Mesenchymal stem cell (in vitro differentiated cells and primary cell): ENCODE measurements around the gene RFX2.

Experiments used
- DNase-seq: peaks from one replicate; pipeline ENCODE4 v3.0.0-alpha.2; 2013
- H2AFZ ChIP-seq: one replicate; pipeline ENCODE4 v1.6.1; 2013; ENCODE audit warnings: low read depth, mild to moderate bottlenecking, control low read depth, inconsistent platforms, low read length, moderate library complexity
- H2AK5ac ChIP-seq: 2 replicates; pipeline ENCODE4 v1.6.1; 2013; ENCODE audit warnings: low read length, moderate library complexity, mild to moderate bottlenecking, inconsistent platforms; ENCODE audit not compliant: severe bottlenecking
- H2BK120ac ChIP-seq: one replicate; pipeline ENCODE4 v1.6.1; 2013; ENCODE audit warnings: low read depth, mild to moderate bottlenecking, inconsistent platforms, low read length, moderate library complexity
- H2BK12ac ChIP-seq, 2 experiments: one replicate each; pipeline ENCODE4 v1.6.1; 2013; ENCODE audit warnings: inconsistent platforms in 2 of 2, low read length in 2 of 2, mild to moderate bottlenecking in 2 of 2, moderate library complexity in 2 of 2, control low read depth in 1 of 2
- H2BK15ac ChIP-seq: one replicate; pipeline ENCODE4 v1.6.1; 2013; ENCODE audit warnings: mild to moderate bottlenecking, low read depth, inconsistent platforms; ENCODE audit not compliant: poor library complexity, severe bottlenecking
- H2BK5ac ChIP-seq: 2 replicates; pipeline ENCODE4 v1.6.1; 2013; ENCODE audit warnings: low read depth, mild to moderate bottlenecking, low read length, control low read depth, inconsistent platforms; ENCODE audit not compliant: poor library complexity, severe bottlenecking
- H3K14ac ChIP-seq, 2 experiments: one replicate each; pipeline ENCODE4 v1.6.1; 2013; ENCODE audit warnings: inconsistent platforms in 2 of 2, low read length in 2 of 2, control low read depth in 1 of 2, mild to moderate bottlenecking in 1 of 2, moderate library complexity in 1 of 2
- H3K18ac ChIP-seq, 2 experiments: one replicate each; pipeline ENCODE4 v1.6.1; 2013; ENCODE audit warnings: inconsistent platforms in 2 of 2, low read length in 2 of 2, control low read depth in 1 of 2, low read depth in 1 of 2, mild to moderate bottlenecking in 1 of 2
- H3K23ac ChIP-seq, 2 experiments: one replicate each; pipeline ENCODE4 v1.6.1; 2013; ENCODE audit warnings: inconsistent platforms in 2 of 2, low read length in 2 of 2, mild to moderate bottlenecking in 2 of 2, moderate library complexity in 2 of 2, control low read depth in 1 of 2
- H3K27ac ChIP-seq: 2 replicates; pipeline ENCODE4 v1.5.1; 2013; ENCODE audit warnings: mild to moderate bottlenecking, moderate library complexity, low read length, control low read depth, inconsistent platforms; ENCODE audit not compliant: poor library complexity, severe bottlenecking
- H3K27me3 ChIP-seq, 2 experiments: 2 replicates each; pipeline versions ENCODE4 v1.6.1 to v1.7.0; 2013; ENCODE audit warnings: low read length in 2 of 2, mild to moderate bottlenecking in 2 of 2, moderate library complexity in 2 of 2, control low read depth in 1 of 2, inconsistent platforms in 1 of 2; ENCODE audit not compliant: control insufficient read depth in 1 of 2, insufficient read depth in 1 of 2
- H3K36me3 ChIP-seq, 2 experiments: 2 replicates each; pipeline versions ENCODE4 v1.6.1 to v1.7.0; 2013; ENCODE audit warnings: low read length in 2 of 2, control low read depth in 1 of 2, inconsistent platforms in 1 of 2, low read depth in 1 of 2, mild to moderate bottlenecking in 1 of 2; ENCODE audit not compliant: insufficient read depth in 2 of 2, control insufficient read depth in 1 of 2
- H3K4ac ChIP-seq, 2 experiments: one replicate each; pipeline ENCODE4 v1.6.1; 2013; ENCODE audit warnings: inconsistent platforms in 2 of 2, low read length in 2 of 2, mild to moderate bottlenecking in 2 of 2, moderate library complexity in 2 of 2, control low read depth in 1 of 2, low read depth in 1 of 2
- H3K4me1 ChIP-seq: 2 replicates; pipeline ENCODE4 v1.6.1; 2013; ENCODE audit warnings: low read depth, low read length, control low read depth; ENCODE audit not compliant: control insufficient read depth, insufficient read depth
- H3K4me2 ChIP-seq: 2 replicates; pipeline ENCODE4 v1.6.1; 2013; ENCODE audit warnings: low read length, mild to moderate bottlenecking, inconsistent platforms; ENCODE audit not compliant: poor library complexity, severe bottlenecking
- H3K4me3 ChIP-seq, 2 experiments: 2 replicates each; pipeline versions ENCODE4 v1.5.1 to v1.7.0; 2013; ENCODE audit warnings: low read length in 2 of 2, mild to moderate bottlenecking in 2 of 2, control low read depth in 1 of 2, low read depth in 1 of 2; ENCODE audit not compliant: insufficient read depth in 1 of 2
- H3K79me1 ChIP-seq: replicated peaks from 2 replicates; pipeline ENCODE4 v1.6.1; 2013; ENCODE audit warnings: mild to moderate bottlenecking, control low read depth, low read length, inconsistent platforms; ENCODE audit not compliant: poor library complexity, severe bottlenecking
- H3K9ac ChIP-seq: 2 replicates; pipeline ENCODE4 v1.7.0; 2013; ENCODE audit warnings: mild to moderate bottlenecking, low read length, moderate library complexity
- H3K9me3 ChIP-seq: 2 replicates; pipeline ENCODE4 v1.7.0; 2013; ENCODE audit warnings: mild to moderate bottlenecking, low read length; ENCODE audit not compliant: control insufficient read depth
- H4K8ac ChIP-seq: one replicate; pipeline ENCODE4 v1.6.1; 2013; ENCODE audit warnings: inconsistent platforms, mild to moderate bottlenecking, low read length, moderate library complexity
- H4K91ac ChIP-seq: one replicate; pipeline ENCODE4 v1.6.1; 2013; ENCODE audit warnings: mild to moderate bottlenecking, low read length, inconsistent platforms
- WGBS: methylation state at CpG from one replicate; pipeline ENCODE4 v1.1.7; 2013; ENCODE audit warnings: mixed read lengths; 5-methylcytosine and 5-hydroxymethylcytosine counted together

Gene RFX2

DNA sequence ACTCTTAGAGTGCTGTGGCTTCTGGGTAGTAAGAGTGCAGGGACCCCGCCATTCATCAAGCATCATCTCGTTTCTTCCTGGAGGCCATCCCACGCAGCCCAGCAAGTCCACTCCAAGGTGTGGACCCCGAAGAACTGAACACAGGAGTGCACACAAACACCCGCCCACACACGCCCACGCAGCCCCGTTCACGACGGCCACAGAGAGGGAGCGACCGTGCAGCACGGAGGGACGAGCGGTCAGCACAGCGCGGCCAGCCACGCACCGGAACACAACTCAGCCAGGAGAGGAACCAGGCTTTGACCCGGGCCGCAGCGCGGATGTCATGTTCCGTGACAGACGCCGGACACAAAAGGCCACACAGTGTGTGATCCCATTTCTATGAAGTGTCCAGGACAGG lies 114.2 kb downstream of the RFX2 start:
- no peaks in the 10 kb centered on the region for H3K9me3 ChIP-seq
- DNase-seq: no peak

GRCh38 chr19:5995606-5996005 lies 114.7 kb downstream of the RFX2 start:
- H3K27ac ChIP-seq: no peak overlapping the region
- H3K27me3 ChIP-seq: no peaks in the 10 kb centered on the region
- no peak overlapping the region for H2AFZ ChIP-seq
- no peak overlapping the region for H3K9ac ChIP-seq
- no peak overlapping the region for H3K4ac ChIP-seq
- peaks cover 21 to 66% of the 10 kb centered on the region in 2 experiments for H3K36me3 ChIP-seq
- H2BK5ac ChIP-seq: no peak overlapping the region
- no peak overlapping the region for H3K14ac ChIP-seq
- H3K4me2 ChIP-seq: no peak overlapping the region
- no peak overlapping the region for H2BK120ac ChIP-seq
- 92% methylated on average over 16 of the region's 16 CpGs for WGBS
- H4K91ac ChIP-seq: no peak overlapping the region
- H3K79me1 ChIP-seq: no peaks in the 10 kb centered on the region
- no peaks in the 10 kb centered on the region for H3K9me3 ChIP-seq
- no peak overlapping the region for H3K23ac ChIP-seq
- H3K4me1 ChIP-seq: no peaks in the 10 kb centered on the region
- DNase-seq: no peak
- no peak overlapping the region for H2BK12ac ChIP-seq
- no peak overlapping the region for H4K8ac ChIP-seq
- H2BK15ac ChIP-seq: no peak overlapping the region
- H2AK5ac ChIP-seq: no peak overlapping the region
- no peak overlapping the region for H3K4me3 ChIP-seq
- no peak overlapping the region for H3K18ac ChIP-seq

More for the DNA sequence above, 114.2 kb downstream of the RFX2 start:
- no peak overlapping the region for H3K9ac ChIP-seq
- no peak overlapping the region for H2BK120ac ChIP-seq
- H3K27ac ChIP-seq: no peak overlapping the region
- no peaks in the 10 kb centered on the region for H3K27me3 ChIP-seq
- no peak overlapping the region for H2BK12ac ChIP-seq
- H3K79me1 ChIP-seq: no peaks in the 10 kb centered on the region
- no peaks in the 10 kb centered on the region for H3K4me1 ChIP-seq
- no peak overlapping the region for H3K4me3 ChIP-seq
- no peak overlapping the region for H3K23ac ChIP-seq
- no peak overlapping the region for H3K18ac ChIP-seq
- no peak overlapping the region for H2AFZ ChIP-seq
- no peak overlapping the region for H3K4me2 ChIP-seq
- no peak overlapping the region for H2BK5ac ChIP-seq
- no peak overlapping the region for H4K91ac ChIP-seq
- peaks cover 21 to 71% of the 10 kb centered on the region in 2 experiments for H3K36me3 ChIP-seq
- no peak overlapping the region for H2BK15ac ChIP-seq
- no peak overlapping the region for H3K14ac ChIP-seq
- H4K8ac ChIP-seq: no peak overlapping the region
- no peak overlapping the region for H2AK5ac ChIP-seq
- no peak overlapping the region for H3K4ac ChIP-seq
- 96% methylated on average over 26 of the region's 26 CpGs for WGBS

GRCh38 chr19:5994405-5995165 lies 115.7 kb downstream of the RFX2 start:
- Histone ChIP-seq H3K27ac (no peak overlapping the region), H4K8ac (no peak overlapping the region), H3K4ac (no peak overlapping the region), H3K27me3 (no peaks in the 10 kb centered on the region), H3K4me1 (peaks cover 2% of the 10 kb centered on the region), H3K4me3 (no peak overlapping the region), H2AFZ (no peak overlapping the region), H3K36me3 (peaks cover 21 to 56% of the 10 kb centered on the region in 2 experiments), H2BK15ac (peak overlapping the region; percentile 20), H3K18ac (no peak overlapping the region), H3K14ac (no peak overlapping the region), H2BK120ac (no peak overlapping the region), H2BK12ac (no peak overlapping the region), H2BK5ac (no peak overlapping the region), H3K9ac (no peak overlapping the region), H3K79me1 (no peaks in the 10 kb centered on the region), H4K91ac (no peak overlapping the region), H3K9me3 (no peaks in the 10 kb centered on the region), H3K23ac (no peak overlapping the region), H2AK5ac (no peak overlapping the region), H3K4me2 (no peak overlapping the region)
- WGBS: 95% methylated on average over 26 of the region's 29 CpGs
- no peak for DNase-seq

- Histone ChIP-seq H3K36me3 (peaks cover 21 to 51% of the 10 kb centered on the region in 2 experiments), H3K4me3 (no peak overlapping the region), H4K8ac (no peak overlapping the region), H3K4ac (no peak overlapping the region), H3K14ac (no peak overlapping the region), H3K79me1 (no peaks in the 10 kb centered on the region), H2BK12ac (no peak overlapping the region), H3K9ac (no peak overlapping the region), H2AK5ac (no peak overlapping the region), H4K91ac (no peak overlapping the region), H2AFZ (no peak overlapping the region), H3K27ac (no peak overlapping the region), H3K4me1 (peaks cover 2% of the 10 kb centered on the region), H2BK5ac (no peak overlapping the region), H3K9me3 (no peaks in the 10 kb centered on the region), H3K4me2 (no peak overlapping the region), H3K23ac (no peak overlapping the region), H3K18ac (no peak overlapping the region), H3K27me3 (no peaks in the 10 kb centered on the region), H2BK15ac (peak overlapping the region; percentile 76), H2BK120ac (no peak overlapping the region)
- whole genome bisulfite sequencing: 91% methylated on average over 30 of the region's 30 CpGs
- DNase-seq: no peak
Observed at GRCh38 chr19:5993648-5994358, 116.5 kb downstream of the RFX2 start.
